ENCODE data around the gene FBXW12.

The FBXW12 gene

DNA sequence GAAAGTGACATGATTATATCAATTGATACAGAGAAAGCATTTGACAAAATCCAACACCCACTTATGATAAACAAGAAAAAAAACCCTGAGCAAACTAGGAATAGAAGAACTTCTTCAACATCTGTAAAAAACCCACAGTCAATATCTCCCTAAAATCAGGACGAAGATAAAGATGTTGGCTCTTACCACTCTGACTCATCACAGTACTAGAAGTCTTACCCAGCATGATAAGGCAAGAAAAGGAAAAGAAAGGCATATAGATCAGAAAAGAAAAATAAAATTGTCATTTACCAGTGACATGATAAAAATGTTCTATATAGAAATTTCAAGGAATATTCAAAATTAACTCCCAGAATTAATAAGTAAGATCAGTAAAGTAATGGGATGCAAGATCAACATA lies 7.2 kb upstream of the FBXW12 start (continued):
- TF ChIP-seq, protein P1, sequence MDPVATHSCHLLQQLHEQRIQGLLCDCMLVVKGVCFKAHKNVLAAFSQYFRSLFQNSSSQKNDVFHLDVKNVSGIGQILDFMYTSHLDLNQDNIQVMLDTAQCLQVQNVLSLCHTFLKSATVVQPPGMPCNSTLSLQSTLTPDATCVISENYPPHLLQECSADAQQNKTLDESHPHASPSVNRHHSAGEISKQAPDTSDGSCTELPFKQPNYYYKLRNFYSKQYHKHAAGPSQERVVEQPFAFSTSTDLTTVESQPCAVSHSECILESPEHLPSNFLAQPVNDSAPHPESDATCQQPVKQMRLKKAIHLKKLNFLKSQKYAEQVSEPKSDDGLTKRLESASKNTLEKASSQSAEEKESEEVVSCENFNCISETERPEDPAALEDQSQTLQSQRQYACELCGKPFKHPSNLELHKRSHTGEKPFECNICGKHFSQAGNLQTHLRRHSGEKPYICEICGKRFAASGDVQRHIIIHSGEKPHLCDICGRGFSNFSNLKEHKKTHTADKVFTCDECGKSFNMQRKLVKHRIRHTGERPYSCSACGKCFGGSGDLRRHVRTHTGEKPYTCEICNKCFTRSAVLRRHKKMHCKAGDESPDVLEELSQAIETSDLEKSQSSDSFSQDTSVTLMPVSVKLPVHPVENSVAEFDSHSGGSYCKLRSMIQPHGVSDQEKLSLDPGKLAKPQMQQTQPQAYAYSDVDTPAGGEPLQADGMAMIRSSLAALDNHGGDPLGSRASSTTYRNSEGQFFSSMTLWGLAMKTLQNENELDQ (tag by site-specific recombination; IDR thresholded peaks at IDR 0.05; ENCODE audit: low read depth), result no peak
- TF ChIP-seq ZNF777 (tag by site-specific recombination; IDR thresholded peaks at IDR 0.05; ENCODE audit: borderline replicate concordance), result no peak

DNA sequence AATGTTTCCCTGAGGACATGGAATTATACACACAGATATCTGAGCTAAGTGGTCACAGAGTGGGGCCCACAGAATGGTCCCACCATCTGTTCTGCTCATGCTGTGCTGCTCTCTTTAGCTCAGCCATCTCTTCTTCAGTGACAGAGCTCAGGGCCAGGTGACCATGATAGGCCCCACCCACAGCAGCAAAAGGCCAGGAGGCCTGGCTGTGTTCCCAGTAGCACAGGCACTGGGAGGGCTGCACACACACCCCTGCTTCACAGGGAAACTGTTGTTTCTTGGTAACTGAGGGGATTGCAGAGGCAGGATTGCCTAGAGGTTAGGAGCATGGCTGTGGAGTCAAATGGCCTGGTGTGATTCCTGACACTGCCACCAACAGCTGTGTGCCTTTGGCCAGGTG lies 4.8 kb upstream of the FBXW12 start:
- H3K4me3 ChIP-seq (ENCODE audit: low read depth, low read length), result no peak overlapping the region
- CTCF ChIA-PET, result interaction anchor here (2.6 kb wide), 1 partner anchor 69 kb away, joined by 10 read pairs; no protein-coding TSS in a partner anchor
- TF ChIP-seq ZNF16 (tag by site-specific recombination; IDR thresholded peaks at IDR 0.05; ENCODE audit: low read depth) (no peak), ZNF248 (tag by site-specific recombination; IDR thresholded peaks at IDR 0.05) (no peak), KLF1 (tag by site-specific recombination; IDR thresholded peaks at IDR 0.05) (no peak), ZBTB20 (tag by site-specific recombination; IDR thresholded peaks at IDR 0.05) (no peak), ZBTB17 (tag by site-specific recombination; IDR thresholded peaks at IDR 0.05) (0 out of 2 replicates have a peak, but pooled peaks have one; percentile 18), ZNF274 (IDR thresholded peaks at IDR 0.05; ENCODE audit: low read length) (no peak), ZNF274 (tag by site-specific recombination; IDR thresholded peaks at IDR 0.05; ENCODE audit: borderline replicate concordance) (no peak), GLIS1 (tag by site-specific recombination; IDR thresholded peaks at IDR 0.05) (peak; percentile 70), ZNF416 (tag by site-specific recombination; IDR thresholded peaks at IDR 0.05) (no peak), ZNF555 (tag by site-specific recombination; conservative IDR thresholded peaks at IDR 0.05) (no peak), ZFP69B (tag by site-specific recombination; IDR thresholded peaks at IDR 0.05) (peak; percentile 67), ZIC2 (tag by site-specific recombination; IDR thresholded peaks at IDR 0.05) (0 out of 2 replicates have a peak, but pooled peaks have one; percentile 24), KLF8 (tag by site-specific recombination; IDR thresholded peaks at IDR 0.05) (no peak), ZBTB21 (tag by site-specific recombination; IDR thresholded peaks at IDR 0.05) (no peak)
- TF ChIP-seq, protein P2, sequence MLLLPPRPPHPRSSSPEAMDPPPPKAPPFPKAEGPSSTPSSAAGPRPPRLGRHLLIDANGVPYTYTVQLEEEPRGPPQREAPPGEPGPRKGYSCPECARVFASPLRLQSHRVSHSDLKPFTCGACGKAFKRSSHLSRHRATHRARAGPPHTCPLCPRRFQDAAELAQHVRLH (tag by site-specific recombination; IDR thresholded peaks at IDR 0.05), result no peak
- TF ChIP-seq, protein P3, sequence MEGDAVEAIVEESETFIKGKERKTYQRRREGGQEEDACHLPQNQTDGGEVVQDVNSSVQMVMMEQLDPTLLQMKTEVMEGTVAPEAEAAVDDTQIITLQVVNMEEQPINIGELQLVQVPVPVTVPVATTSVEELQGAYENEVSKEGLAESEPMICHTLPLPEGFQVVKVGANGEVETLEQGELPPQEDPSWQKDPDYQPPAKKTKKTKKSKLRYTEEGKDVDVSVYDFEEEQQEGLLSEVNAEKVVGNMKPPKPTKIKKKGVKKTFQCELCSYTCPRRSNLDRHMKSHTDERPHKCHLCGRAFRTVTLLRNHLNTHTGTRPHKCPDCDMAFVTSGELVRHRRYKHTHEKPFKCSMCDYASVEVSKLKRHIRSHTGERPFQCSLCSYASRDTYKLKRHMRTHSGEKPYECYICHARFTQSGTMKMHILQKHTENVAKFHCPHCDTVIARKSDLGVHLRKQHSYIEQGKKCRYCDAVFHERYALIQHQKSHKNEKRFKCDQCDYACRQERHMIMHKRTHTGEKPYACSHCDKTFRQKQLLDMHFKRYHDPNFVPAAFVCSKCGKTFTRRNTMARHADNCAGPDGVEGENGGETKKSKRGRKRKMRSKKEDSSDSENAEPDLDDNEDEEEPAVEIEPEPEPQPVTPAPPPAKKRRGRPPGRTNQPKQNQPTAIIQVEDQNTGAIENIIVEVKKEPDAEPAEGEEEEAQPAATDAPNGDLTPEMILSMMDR (tag by site-specific recombination; IDR thresholded peaks at IDR 0.05), result no peak
- TF ChIP-seq, protein P4, sequence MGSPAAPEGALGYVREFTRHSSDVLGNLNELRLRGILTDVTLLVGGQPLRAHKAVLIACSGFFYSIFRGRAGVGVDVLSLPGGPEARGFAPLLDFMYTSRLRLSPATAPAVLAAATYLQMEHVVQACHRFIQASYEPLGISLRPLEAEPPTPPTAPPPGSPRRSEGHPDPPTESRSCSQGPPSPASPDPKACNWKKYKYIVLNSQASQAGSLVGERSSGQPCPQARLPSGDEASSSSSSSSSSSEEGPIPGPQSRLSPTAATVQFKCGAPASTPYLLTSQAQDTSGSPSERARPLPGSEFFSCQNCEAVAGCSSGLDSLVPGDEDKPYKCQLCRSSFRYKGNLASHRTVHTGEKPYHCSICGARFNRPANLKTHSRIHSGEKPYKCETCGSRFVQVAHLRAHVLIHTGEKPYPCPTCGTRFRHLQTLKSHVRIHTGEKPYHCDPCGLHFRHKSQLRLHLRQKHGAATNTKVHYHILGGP (tag by site-specific recombination; IDR thresholded peaks at IDR 0.05), result no peak
- TF ChIP-seq, protein P5, sequence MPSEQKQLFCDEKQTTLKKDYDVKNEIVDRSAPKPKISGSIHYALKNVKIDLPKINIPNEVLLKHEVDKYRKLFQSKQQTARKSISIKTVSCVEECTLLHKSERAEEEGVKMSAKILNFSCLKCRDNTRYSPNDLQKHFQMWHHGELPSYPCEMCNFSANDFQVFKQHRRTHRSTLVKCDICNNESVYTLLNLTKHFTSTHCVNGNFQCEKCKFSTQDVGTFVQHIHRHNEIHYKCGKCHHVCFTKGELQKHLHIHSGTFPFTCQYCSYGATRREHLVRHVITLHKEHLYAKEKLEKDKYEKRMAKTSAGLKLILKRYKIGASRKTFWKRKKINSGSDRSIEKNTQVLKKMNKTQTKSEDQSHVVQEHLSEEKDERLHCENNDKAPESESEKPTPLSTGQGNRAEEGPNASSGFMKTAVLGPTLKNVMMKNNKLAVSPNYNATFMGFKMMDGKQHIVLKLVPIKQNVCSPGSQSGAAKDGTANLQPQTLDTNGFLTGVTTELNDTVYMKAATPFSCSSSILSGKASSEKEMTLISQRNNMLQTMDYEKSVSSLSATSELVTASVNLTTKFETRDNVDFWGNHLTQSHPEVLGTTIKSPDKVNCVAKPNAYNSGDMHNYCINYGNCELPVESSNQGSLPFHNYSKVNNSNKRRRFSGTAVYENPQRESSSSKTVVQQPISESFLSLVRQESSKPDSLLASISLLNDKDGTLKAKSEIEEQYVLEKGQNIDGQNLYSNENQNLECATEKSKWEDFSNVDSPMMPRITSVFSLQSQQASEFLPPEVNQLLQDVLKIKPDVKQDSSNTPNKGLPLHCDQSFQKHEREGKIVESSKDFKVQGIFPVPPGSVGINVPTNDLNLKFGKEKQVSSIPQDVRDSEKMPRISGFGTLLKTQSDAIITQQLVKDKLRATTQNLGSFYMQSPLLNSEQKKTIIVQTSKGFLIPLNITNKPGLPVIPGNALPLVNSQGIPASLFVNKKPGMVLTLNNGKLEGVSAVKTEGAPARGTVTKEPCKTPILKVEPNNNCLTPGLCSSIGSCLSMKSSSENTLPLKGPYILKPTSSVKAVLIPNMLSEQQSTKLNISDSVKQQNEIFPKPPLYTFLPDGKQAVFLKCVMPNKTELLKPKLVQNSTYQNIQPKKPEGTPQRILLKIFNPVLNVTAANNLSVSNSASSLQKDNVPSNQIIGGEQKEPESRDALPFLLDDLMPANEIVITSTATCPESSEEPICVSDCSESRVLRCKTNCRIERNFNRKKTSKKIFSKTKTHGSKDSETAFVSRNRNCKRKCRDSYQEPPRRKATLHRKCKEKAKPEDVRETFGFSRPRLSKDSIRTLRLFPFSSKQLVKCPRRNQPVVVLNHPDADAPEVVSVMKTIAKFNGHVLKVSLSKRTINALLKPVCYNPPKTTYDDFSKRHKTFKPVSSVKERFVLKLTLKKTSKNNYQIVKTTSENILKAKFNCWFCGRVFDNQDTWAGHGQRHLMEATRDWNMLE (tag by site-specific recombination; conservative IDR thresholded peaks at IDR 0.05; ENCODE audit: low read depth), result no peak
- TF ChIP-seq, protein P6, sequence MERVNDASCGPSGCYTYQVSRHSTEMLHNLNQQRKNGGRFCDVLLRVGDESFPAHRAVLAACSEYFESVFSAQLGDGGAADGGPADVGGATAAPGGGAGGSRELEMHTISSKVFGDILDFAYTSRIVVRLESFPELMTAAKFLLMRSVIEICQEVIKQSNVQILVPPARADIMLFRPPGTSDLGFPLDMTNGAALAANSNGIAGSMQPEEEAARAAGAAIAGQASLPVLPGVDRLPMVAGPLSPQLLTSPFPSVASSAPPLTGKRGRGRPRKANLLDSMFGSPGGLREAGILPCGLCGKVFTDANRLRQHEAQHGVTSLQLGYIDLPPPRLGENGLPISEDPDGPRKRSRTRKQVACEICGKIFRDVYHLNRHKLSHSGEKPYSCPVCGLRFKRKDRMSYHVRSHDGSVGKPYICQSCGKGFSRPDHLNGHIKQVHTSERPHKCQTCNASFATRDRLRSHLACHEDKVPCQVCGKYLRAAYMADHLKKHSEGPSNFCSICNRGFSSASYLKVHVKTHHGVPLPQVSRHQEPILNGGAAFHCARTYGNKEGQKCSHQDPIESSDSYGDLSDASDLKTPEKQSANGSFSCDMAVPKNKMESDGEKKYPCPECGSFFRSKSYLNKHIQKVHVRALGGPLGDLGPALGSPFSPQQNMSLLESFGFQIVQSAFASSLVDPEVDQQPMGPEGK (tag by site-specific recombination; IDR thresholded peaks at IDR 0.05), result no peak
- TF ChIP-seq, protein P7, sequence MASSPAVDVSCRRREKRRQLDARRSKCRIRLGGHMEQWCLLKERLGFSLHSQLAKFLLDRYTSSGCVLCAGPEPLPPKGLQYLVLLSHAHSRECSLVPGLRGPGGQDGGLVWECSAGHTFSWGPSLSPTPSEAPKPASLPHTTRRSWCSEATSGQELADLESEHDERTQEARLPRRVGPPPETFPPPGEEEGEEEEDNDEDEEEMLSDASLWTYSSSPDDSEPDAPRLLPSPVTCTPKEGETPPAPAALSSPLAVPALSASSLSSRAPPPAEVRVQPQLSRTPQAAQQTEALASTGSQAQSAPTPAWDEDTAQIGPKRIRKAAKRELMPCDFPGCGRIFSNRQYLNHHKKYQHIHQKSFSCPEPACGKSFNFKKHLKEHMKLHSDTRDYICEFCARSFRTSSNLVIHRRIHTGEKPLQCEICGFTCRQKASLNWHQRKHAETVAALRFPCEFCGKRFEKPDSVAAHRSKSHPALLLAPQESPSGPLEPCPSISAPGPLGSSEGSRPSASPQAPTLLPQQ (tag by site-specific recombination; IDR thresholded peaks at IDR 0.05), result peak; percentile 83
- POLR2A ChIA-PET, result no interaction called here
- H3K27ac ChIP-seq (ENCODE audit: extremely low read depth, low read depth, low read length), result no peak overlapping the region
- no peaks in the 10 kb centered on the region for H3K4me1 ChIP-seq (ENCODE audit: control insufficient read depth, insufficient read depth, low read length)
- H3K36me3 ChIP-seq (ENCODE audit: control insufficient read depth in 2 of 2, insufficient read depth in 1 of 2, low read length in 2 of 2), result no peaks in the 10 kb centered on the region
- no peaks in the 10 kb centered on the region for H3K9me3 ChIP-seq (ENCODE audit: control insufficient read depth, insufficient read depth, low read depth, low read length)
